ENCODE data around the gene FAXC.
"Not testable (repeated sequence)": the region's sequence is repeated elsewhere in the genome, so short reads cannot be mapped to it uniquely, and the experiment has no call there.

The FAXC gene

GRCh38 chr6:99276747-99277146 lies 72.7 kb downstream of the FAXC start:
- DNase-seq = no peak

GRCh38 chr6:99270826-99271225 lies 78.6 kb downstream of the FAXC start:
- no peak for DNase-seq

DNA sequence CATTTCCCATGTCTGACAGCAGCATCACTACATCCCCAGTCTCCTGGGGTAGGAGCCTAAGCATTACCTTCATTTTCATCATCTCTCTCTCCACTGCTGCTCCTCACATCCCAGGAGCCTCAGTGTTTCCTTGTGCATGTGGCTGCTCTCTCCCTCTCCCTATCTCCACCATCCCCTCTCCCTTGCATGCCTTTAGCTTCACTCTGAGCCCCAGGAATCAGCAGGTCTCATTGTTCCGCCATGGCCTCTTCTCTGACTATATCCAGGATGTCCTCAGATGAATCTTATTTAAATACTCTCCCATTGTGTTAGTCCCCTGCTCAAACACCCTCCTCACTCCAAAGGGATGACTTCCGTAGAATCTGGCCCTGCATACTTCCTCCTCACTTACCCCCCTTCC lies 79.4 kb downstream of the FAXC start:
- no peak for DNase-seq

DNA sequence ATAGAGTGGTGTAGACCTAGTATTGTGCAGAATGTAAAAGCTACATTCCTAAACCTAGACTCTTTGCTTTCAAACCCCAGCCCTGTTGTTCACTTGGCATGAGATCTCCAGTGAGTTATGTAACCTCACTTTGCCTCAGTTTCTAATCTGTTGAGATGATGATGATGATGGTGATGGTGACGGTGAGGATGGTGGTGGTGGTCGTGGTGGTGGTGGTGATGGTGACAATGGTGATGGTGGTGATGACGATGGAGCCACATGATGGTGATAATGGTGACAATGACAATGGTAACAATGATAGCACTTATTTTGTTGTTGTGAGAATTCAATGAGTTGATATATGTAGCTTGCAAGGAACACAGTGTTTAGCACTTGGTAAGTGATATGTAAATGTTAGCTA lies 80.3 kb downstream of the FAXC start:
- no peak for DNase-seq

- not testable (repeated sequence) for DNase-seq
Observed at GRCh38 chr6:99266996-99267395, 82.5 kb downstream of the FAXC start.

DNA sequence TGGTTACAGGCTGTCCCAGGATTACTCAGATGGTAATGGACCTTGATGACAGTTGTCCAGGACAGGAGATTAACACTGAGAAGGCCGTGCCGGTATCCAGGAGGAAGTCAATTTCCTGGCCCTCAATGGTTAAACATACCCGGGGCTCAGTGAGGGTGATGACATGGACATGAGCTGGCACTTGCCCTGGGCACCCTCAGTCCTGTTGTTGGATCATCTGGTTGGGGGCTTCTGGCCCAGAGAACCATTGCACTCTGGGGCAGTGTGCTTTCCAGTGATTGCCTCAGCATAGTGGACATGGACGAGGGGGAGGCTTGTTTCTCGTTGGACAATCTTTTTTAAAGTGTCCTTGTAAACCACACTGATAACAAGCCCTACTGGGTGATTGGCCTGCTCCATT lies 84.0 kb downstream of the FAXC start:
- DNase-seq = not testable (repeated sequence)

- DNase-seq = no peak
Observed at GRCh38 chr6:99254616-99255550, 94.6 kb downstream of the FAXC start.

DNA sequence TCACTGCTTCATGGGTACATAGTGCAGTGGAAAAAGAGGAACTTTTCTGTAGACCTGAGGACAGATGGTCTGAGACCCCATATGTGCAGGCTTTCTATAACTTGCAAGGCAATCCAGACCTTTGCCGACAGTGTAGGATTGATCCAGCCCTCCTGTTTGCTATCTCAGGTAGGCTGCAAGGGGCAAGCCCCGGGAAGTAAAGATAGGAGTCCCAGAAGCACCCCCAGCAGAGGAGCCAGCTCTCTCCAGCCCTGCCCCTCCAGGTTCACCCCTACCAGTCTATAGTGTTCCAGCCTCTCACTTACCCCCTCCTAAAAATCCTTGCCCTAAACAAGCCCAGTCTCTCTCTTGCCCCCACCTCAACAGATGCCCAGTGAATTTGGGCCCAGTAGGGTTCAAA lies 96.2 kb downstream of the FAXC start:
- DNase-seq = no peak

- no peak for DNase-seq
Observed at GRCh38 chr6:99252421-99252820, 97.1 kb downstream of the FAXC start.

DNA sequence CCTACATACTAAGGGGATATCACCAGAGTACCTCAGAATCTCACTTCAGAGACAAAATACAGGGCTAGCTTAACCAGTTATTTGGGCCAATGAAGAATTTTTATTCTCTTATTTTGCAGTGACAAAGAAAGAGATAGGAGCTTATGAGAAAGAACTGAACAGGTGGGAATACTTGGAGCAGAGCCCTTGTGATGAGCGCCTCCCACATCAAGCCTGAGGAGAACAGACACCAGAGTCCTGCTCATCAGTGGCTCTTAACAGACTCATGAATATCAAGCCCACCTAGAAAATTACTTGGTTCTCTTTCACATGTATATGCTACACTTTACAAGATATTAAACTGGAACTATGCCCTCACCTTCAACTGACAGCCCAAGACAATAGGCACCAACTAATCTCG lies 99.0 kb downstream of the FAXC start:
- DNase-seq = no peak

- no peak for DNase-seq
Observed at GRCh38 chr6:99246602-99247001, 102.9 kb downstream of the FAXC start.

DNA sequence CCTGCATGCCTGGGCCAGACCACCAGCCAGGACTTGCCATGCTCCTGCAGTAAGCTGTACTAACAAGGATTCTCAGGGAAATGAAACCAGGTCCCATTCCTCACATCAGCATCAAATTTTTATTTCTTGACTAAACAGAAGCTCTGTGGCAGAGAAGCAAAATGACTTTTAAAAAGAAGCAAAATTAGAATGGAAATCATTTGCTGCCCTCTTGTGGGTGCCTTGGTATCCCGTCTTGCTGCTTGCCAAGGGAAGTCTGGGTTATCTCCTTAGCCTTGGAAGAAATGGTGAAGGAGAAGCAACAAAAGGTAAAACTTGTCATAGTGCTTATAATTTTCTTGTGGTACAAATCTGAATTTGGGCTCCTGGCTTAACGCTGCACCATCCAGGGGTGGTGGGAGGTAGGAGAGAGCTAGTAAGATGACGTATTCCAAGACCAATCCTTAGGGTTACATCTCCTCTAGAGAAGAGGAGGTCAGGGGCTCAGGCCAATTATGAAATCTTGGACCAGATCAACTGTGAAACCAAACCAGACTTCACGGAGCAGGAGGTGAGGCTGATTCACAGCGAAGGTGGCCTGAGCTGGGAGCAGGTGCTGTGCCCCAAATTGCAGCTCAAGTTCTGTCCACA lies 107.5 kb downstream of the FAXC start:
- DNase-seq = no peak

DNA sequence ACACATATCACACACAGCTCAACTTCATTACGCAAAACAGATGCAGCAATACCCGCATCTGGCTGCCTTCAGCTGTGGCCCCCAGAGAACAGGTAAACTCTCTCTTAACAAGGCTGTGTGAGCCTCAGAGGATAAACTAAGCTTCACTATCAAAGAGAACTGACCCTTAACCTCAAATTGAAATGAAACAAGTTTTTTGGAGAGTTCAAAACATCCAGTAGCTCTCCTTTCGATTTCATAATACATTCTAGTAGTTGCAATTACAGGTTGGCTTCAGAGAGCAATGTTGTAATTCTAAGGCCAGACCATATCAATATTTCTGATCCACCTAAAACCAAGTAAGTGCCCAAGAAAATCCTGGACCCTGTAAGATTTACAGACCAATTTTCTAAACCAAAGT lies 113.5 kb downstream of the FAXC start:
- no peak for DNase-seq

DNA sequence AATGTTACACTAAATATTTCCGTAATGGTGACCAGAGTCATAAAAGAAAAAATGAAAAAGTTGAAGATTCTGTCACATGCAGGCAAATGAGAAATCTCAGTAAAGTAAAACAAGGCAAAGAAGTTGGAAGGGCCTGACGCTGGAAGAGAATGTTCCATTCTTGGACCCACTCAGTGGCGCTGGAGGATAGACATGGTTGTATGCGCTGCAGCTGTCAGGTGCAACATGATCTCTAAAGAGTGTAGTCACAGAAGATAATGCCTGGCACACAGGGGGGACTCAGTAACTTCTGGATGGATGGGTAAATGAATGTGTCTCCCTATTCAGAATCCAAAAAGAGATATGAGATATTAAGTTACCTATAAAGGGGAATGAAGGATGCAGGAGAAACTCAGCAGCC lies 116.3 kb downstream of the FAXC start:
- no peak for DNase-seq

- DNase-seq = no peak
Observed at GRCh38 chr6:99232056-99232455, 117.4 kb downstream of the FAXC start.

DNA sequence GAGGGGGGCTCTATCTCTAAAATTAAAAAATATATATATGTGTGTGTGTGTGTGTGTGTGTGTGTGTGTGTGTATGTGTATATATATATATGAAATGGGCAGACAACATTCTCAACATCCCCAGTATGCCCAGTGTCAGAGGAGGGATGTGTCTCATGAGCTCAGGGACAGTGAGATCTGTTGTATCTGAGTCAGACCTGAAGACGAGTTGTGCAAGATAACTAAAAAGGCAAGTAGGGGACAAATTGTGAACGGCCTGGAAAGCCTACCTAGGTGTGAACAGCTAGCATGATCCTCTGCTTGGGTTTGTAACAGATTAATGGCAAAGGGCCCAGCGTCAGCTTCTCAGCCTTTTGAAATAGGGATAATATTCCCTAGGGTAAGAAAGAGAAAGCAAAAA lies 124.3 kb downstream of the FAXC start:
- no peak for DNase-seq

Data from stimulated activated CD4-positive, alpha-beta T cell treated with anti-CD3 and anti-CD28 coated beads, Interleukin-2, amount 100 ng/mL, for 48 hours (primary cell).